ENCODE data around the gene UBE2I. TPM values are rescaled to one million over a fixed set of nuclear protein-coding genes. Genes with fewer than 3 reads are reported as not detected.

The UBE2I gene
- total RNA-seq, 4 donors from 2014 or later: 28.9 to 80.4 (median 41.7) TPM

DNA sequence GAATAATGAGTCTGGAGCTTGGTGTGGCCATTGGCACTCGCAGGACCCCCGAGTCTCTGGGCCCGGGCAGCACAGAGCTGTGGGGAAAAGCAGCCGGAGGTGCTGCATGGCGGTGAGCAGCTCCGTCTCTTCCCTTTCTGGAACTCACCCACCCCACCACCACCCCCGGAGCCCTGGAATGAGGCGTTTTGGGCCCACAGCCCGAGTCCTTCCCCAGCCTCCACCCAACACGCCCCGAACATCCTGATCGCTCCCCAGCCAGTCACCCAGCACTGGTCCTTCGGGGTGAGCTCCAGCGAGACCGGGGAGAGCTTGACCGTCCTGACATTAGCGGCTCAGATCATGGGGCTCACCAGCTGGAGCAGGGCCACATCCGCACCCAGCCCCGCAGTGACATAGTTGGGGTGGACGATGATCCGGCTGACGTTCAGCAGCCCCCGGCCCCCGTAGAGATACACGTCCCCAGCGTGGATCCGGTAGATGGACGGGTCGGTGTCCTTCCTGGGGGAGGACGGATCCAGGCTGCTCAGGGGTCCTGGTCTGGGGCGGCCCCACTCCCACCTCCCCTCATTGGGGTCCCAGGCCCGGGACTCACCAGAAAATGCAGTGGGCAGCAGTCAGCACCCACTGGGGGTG lies 47.1 kb upstream of the UBE2I start:
- no peaks in the 10 kb centered on the region for H3K4me1 ChIP-seq
- TF ChIP-seq, protein P1, sequence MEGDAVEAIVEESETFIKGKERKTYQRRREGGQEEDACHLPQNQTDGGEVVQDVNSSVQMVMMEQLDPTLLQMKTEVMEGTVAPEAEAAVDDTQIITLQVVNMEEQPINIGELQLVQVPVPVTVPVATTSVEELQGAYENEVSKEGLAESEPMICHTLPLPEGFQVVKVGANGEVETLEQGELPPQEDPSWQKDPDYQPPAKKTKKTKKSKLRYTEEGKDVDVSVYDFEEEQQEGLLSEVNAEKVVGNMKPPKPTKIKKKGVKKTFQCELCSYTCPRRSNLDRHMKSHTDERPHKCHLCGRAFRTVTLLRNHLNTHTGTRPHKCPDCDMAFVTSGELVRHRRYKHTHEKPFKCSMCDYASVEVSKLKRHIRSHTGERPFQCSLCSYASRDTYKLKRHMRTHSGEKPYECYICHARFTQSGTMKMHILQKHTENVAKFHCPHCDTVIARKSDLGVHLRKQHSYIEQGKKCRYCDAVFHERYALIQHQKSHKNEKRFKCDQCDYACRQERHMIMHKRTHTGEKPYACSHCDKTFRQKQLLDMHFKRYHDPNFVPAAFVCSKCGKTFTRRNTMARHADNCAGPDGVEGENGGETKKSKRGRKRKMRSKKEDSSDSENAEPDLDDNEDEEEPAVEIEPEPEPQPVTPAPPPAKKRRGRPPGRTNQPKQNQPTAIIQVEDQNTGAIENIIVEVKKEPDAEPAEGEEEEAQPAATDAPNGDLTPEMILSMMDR (IDR thresholded peaks at IDR 0.05 in 4 of 5, conservative IDR thresholded peaks at IDR 0.05 in 1 of 5): no peak

DNA sequence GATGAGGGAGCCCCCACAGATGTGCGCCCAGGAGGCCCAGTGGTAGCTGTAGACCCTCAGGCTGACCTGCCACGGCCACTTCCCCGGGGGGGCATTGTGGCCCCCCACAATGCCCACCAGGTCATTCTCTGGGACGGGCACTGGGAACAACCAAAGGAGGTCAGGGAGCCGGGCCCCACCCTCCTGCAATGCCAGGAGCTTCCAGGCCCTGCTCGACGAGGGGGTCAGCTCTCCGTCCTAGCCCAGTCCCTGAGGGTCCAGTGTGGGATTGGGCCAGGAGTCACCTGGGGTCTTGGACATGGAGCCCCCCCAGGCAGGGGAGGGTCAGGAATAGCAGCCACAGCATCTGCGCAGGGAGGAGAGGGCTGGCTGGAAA lies 46.6 kb upstream of the UBE2I start:
- intact Hi-C loops (cut with DNase I; ENCODE audit: low total_unique reads): no loop called here
- H3K36me3 ChIP-seq: no peaks in the 10 kb centered on the region
- H3K27ac ChIP-seq: no peak overlapping the region
- ATAC-seq (no peak), DNase-seq (no peak)
- H3K4me3 ChIP-seq: no peak overlapping the region
- no peaks in the 10 kb centered on the region for H3K9me3 ChIP-seq
- TF ChIP-seq, protein P1 (IDR thresholded peaks at IDR 0.05 in 4 of 5, conservative IDR thresholded peaks at IDR 0.05 in 1 of 5): no peak
- no peak for TF ChIP-seq POLR2A (IDR thresholded peaks at IDR 0.05)
- peaks cover 34 to 47% (median 45%) of the 10 kb centered on the region in 3 donors for H3K27me3 ChIP-seq
- in situ Hi-C loops (cut with MboI; ENCODE audit: low sequenced_read_pairs in 4 of 4): no loop called here
- H3K4me1 ChIP-seq: no peaks in the 10 kb centered on the region

More for the DNA sequence above, 47.1 kb upstream of the UBE2I start:
- H3K36me3 ChIP-seq: no peaks in the 10 kb centered on the region
- H3K9me3 ChIP-seq: no peaks in the 10 kb centered on the region
- ATAC-seq (no peak), DNase-seq (no peak)
- in situ Hi-C loops (cut with MboI; ENCODE audit: low sequenced_read_pairs in 4 of 4) (no loop called here), intact Hi-C loops (cut with DNase I; ENCODE audit: low total_unique reads) (no loop called here)
- no peak overlapping the region for H3K4me3 ChIP-seq
- H3K27ac ChIP-seq: no peak overlapping the region
- H3K27me3 ChIP-seq: peaks cover 34 to 47% (median 45%) of the 10 kb centered on the region in 3 donors

DNA sequence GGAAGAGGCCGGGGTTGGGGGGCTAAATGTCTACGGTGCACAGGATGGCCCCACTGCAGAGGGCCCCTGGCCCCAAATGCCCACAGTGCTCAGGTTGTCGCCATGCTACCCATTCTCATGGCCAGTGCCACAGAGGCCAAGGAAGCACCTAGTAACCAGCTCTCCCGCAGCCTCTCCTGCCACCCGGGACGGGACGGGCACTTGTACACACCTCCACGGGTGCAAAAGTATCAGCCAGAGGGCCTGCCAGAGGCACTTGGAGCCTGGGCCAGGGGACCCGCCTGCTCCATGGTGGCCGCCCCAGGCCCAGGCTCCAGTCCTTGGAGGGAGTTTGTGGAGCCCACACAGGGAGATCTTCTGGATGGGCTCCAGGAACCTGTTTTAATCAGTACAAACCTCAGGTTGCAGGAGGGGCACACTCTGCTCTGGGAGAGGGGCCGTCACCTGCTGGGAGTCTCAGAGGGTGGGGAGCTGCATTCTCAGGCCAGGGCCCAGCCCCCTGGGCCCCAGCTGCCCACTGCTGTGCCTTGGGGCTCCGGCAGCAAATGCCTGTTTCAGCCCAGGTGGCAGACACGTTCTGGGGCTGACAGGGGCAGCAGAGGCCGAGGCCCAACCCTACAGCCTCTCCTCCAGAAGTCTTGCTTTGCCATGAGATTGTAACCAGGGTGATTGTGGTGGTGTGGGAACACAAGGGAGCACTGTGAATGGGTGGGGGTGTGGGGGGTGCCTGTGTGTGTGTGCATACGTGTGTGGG lies 45.7 kb upstream of the UBE2I start:
- Histone ChIP-seq H3K27ac (no peak overlapping the region), H3K36me3 (no peaks in the 10 kb centered on the region), H3K9me3 (no peaks in the 10 kb centered on the region), H3K27me3 (peaks cover 34 to 46% (median 45%) of the 10 kb centered on the region in 3 donors), H3K4me3 (no peak overlapping the region), H3K4me1 (no peaks in the 10 kb centered on the region)
- no peak for DNase-seq
- in situ Hi-C loops (cut with MboI; ENCODE audit: low sequenced_read_pairs in 4 of 4) (no loop called here), intact Hi-C loops (cut with DNase I; ENCODE audit: low total_unique reads) (no loop called here)
- no peak for TF ChIP-seq POLR2A (IDR thresholded peaks at IDR 0.05)
- TF ChIP-seq, protein P1 (IDR thresholded peaks at IDR 0.05 in 4 of 5, conservative IDR thresholded peaks at IDR 0.05 in 1 of 5): no peak
- no peak for ATAC-seq

- H3K27me3 ChIP-seq: peaks cover 28 to 39% (median 38%) of the 10 kb centered on the region in 3 donors
- no peaks in the 10 kb centered on the region for H3K4me1 ChIP-seq
- intact Hi-C loops (cut with DNase I; ENCODE audit: low total_unique reads) (no loop called here), in situ Hi-C loops (cut with MboI; ENCODE audit: low sequenced_read_pairs in 4 of 4) (no loop called here)
- H3K4me3 ChIP-seq: no peak overlapping the region
- ATAC-seq (no peak), DNase-seq (no peak)
- no peaks in the 10 kb centered on the region for H3K9me3 ChIP-seq
- no peak for TF ChIP-seq POLR2A (IDR thresholded peaks at IDR 0.05)
- TF ChIP-seq, protein P1 (IDR thresholded peaks at IDR 0.05 in 4 of 5, conservative IDR thresholded peaks at IDR 0.05 in 1 of 5): no peak
- no peak overlapping the region for H3K27ac ChIP-seq
- no peaks in the 10 kb centered on the region for H3K36me3 ChIP-seq
Measured at GRCh38 chr16:1264345-1265089, 44.9 kb upstream of the UBE2I start.
